Adrenal gland (tissue), 12 donors: ENCODE measurements around the gene FMNL3. TPM values are rescaled to one million over a fixed set of nuclear protein-coding genes. Genes with fewer than 3 reads are reported as not detected.
A peak's percentile ranks its signal among the peaks of the same experiment; 100 is the strongest.
"Not testable (repeated sequence)": the region's sequence is repeated elsewhere in the genome, so short reads cannot be mapped to it uniquely, and the experiment has no call there.

Source experiments
- DNase-seq, 7 donors: peaks; one replicate each; pipeline ENCODE4 v3.0.0-alpha.2; 2019 to 2020
- H3K27ac ChIP-seq, 5 donors: fragments of 200-600 bp; sonication (generic) in 4 of 5; 1 replicate in 3 of 5; 2 replicates in 2 of 5; pipeline versions ENCODE4 v1.5.1 to v1.8.0; 2016 to 2020; ENCODE audit warnings: mild to moderate bottlenecking in 1 of 5
- H3K27me3 ChIP-seq: fragments of 200-600 bp; 2 replicates; pipeline ENCODE4 v1.8.0; 2021
- H3K36me3 ChIP-seq, 2 donors: fragments of 200-600 bp; replicated peaks in 1 of 2; 1 replicate in 1 of 2; 2 replicates in 1 of 2; pipeline versions ENCODE4 v1.5.1 to v1.8.0; 2018 to 2022
- H3K4me1 ChIP-seq, 2 donors: fragments of 200-600 bp; replicated peaks in 1 of 2; 1 replicate in 1 of 2; 2 replicates in 1 of 2; pipeline versions ENCODE4 v1.5.1 to v1.8.0; 2018 to 2021
- H3K4me3 ChIP-seq, 4 donors: fragments of 200-600 bp; sonication (generic) in 3 of 4; one replicate each; pipeline ENCODE4 v1.5.1; 2016 to 2018
- H3K9me3 ChIP-seq, 3 donors: fragments of 200-600 bp; sonication (generic) in 1 of 3; replicated peaks in 1 of 3; 1 replicate in 2 of 3; 2 replicates in 1 of 3; pipeline versions ENCODE4 v1.5.1 to v1.8.0; 2016 to 2021
- POLR2A ChIP-seq, 2 donors: fragments of 450-650 bp; IDR thresholded peaks; one replicate each; pipeline ENCODE4 v1.6.1; 2017; ENCODE audit warnings: antibody characterized with exemption in 2 of 2, mild to moderate bottlenecking in 2 of 2, moderate library complexity in 1 of 2
- WGBS, 4 donors: extraction: QIAGEN DNeasy Blood & Tissue Kit in 2 of 4; methylation state at CpG; one replicate each; pipeline versions ENCODE4 v1.1.5 to v1.1.7; 2013 to 2017; 5-methylcytosine and 5-hydroxymethylcytosine counted together
- intact Hi-C, 2 donors: fragments of 100-400 bp; cut with DNase I; formaldehyde crosslinking; loops; one replicate each; pipeline versions ENCODE4 v1.14.1 to v1.15.0; 2022 to 2023
- polyA plus RNA-seq, 3 donors: library from polyadenylated mRNA; stranded (reverse); fragments of 200-250 nt in 2 of 3; fragments of 350-450 nt in 1 of 3; fragmentation: Illumina TruSeq in 1 of 3; extraction: RNeasy Lipid Tissue Mini Kit (QIAGEN cat#74804) in 1 of 3; gene quantifications; one replicate each; pipeline ENCODE4 v1.2.3, GENCODE V29; 2013 to 2014
- total RNA-seq, 9 donors: library from RNA; depleted of rRNA in 4 of 9; stranded (reverse); fragments of >200 nt in 4 of 9; fragments of 120-200 nt in 1 of 9; fragmentation: NEBNext Ultra II Directional in 1 of 9; extraction: Animal tissue kit (Norgen Biotek cat#: 25700) in 1 of 9; gene quantifications; one replicate each; pipeline versions ENCODE4 v1.1.0 to v1.2.4, GENCODE V29; 2013 to 2023
- TF ChIP-seq, protein P1 (sequence below), 6 experiments: fragments of 450-650 bp in 4 of 6; fragments of 200-600 bp in 2 of 6; sonication (generic) in 1 of 6; IDR thresholded peaks; 1 replicate in 5 of 6; 2 replicates in 1 of 6; pipeline versions ENCODE4 v1.5.1 to v1.8.0; 2016 to 2021; ENCODE audit warnings: antibody characterized with exemption in 6 of 6, mild to moderate bottlenecking in 2 of 6, moderate library complexity in 1 of 6
- donor health status: healthy with polysubstance abuse.
- donor health status: Bipolar disorder and iron deficiency.
- donor health status: DM: yes; HTN: yes; CAD: no.
- donor health status: DM: no; HTN: no; CAD: no.
- donor health status: DM: no; HTN: no; CAD: no.
- donor health status: DM: yes; HTN: yes; CAD: no.

FMNL3 gene
- total and polyA plus RNA-seq, 12 donors = 4.7 to 24.1 (median 15.0) TPM

DNA sequence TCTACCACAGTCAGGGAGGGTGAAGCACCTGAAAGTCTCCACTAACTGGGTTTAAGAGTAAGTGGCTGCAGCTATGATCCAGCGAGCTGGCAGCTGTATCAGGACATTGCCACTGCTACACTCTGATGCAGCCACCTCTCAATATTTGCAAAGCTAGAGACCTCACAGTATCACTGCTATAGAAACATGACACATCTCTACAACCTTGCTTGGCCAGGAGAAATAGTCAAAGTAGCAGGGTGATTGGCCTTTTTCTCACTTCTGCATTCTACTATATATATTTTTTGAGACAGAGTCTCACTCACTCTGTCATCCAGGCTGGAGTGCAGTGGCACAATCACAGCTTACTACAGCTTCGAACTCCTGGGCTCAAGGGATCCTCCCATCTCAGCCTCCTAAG is 9.3 kb upstream of the FMNL3 start:
- Histone ChIP-seq H3K4me1 (peaks cover 0 to 5% of the 10 kb centered on the region in 2 donors), H3K36me3 (no peaks in the 10 kb centered on the region), H3K27ac (no peak overlapping the region), H3K27me3 (peaks cover 6% of the 10 kb centered on the region), H3K4me3 (no peak overlapping the region), H3K9me3 (no peaks in the 10 kb centered on the region)
- no peak for DNase-seq
- 63 to 78% (median 68%) methylated on average over 2 of the region's 2 CpGs for WGBS, 4 donors
- intact Hi-C loops = no loop called here
- no peak for TF ChIP-seq POLR2A (IDR thresholded peaks at IDR 0.05)
- TF ChIP-seq, protein P1, sequence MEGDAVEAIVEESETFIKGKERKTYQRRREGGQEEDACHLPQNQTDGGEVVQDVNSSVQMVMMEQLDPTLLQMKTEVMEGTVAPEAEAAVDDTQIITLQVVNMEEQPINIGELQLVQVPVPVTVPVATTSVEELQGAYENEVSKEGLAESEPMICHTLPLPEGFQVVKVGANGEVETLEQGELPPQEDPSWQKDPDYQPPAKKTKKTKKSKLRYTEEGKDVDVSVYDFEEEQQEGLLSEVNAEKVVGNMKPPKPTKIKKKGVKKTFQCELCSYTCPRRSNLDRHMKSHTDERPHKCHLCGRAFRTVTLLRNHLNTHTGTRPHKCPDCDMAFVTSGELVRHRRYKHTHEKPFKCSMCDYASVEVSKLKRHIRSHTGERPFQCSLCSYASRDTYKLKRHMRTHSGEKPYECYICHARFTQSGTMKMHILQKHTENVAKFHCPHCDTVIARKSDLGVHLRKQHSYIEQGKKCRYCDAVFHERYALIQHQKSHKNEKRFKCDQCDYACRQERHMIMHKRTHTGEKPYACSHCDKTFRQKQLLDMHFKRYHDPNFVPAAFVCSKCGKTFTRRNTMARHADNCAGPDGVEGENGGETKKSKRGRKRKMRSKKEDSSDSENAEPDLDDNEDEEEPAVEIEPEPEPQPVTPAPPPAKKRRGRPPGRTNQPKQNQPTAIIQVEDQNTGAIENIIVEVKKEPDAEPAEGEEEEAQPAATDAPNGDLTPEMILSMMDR (IDR thresholded peaks at IDR 0.05) = no peak

DNA sequence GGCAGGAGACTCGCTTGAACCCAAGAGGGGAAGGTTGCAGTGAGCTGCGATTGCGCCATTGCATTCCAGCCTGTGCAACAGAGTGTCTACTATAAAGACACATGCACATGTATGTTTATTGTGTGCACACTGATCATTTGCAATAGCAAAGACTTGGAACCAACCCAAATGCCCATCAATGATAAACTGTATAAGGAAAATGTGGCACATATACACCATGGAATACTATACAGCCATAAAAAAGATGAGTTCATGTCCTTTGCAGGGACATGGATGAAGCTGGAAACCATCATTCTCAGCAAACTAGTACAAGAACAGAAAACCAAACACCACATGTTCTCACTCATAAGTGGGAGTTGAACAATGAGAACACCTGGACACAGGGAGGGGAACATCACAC is 6.7 kb upstream of the FMNL3 start:
- 92 to 100% (median 97%) methylated on average over 2 to 3 of the region's 3 CpGs for WGBS, 4 donors
- H3K27ac ChIP-seq, DNase-seq, H3K4me1 ChIP-seq, H3K4me3 ChIP-seq, intact Hi-C loops, H3K27me3 ChIP-seq, H3K36me3 ChIP-seq, H3K9me3 ChIP-seq: not testable (repeated sequence)

DNA sequence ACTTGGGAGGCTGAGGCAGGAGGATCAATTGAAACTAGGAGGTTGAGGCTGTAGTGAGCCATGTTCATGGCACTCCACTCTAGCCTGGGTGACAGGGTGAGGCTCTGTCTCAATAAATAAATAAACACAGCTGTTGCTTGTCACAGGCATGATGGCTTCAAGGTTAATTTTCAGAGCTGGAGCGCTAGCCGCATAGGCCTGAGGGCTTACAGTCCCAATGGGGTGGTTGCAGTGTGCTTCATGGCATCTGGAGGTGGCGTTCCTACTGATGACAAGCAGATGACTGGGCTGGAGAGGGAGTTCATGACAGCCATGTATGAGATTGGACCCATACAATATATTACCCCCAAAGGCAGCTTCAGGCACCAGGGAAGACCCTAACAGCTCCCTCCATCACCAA is 1.6 kb upstream of the FMNL3 start:
- intact Hi-C loops = loop anchor here in 1 of 2 donors (2.0 kb wide), 1 partner anchor 64 kb away; no protein-coding TSS in a partner anchor
- H3K4me1 ChIP-seq = peaks cover 0 to 18% of the 10 kb centered on the region in 2 donors
- WGBS, 4 donors = 69 to 88% (median 83%) methylated on average over 3 of the region's 3 CpGs
- DNase-seq = no peak
- no peaks in the 10 kb centered on the region for H3K9me3 ChIP-seq
- TF ChIP-seq, protein P1 (IDR thresholded peaks at IDR 0.05) = no peak
- TF ChIP-seq POLR2A (IDR thresholded peaks at IDR 0.05) = no peak
- no peaks in the 10 kb centered on the region for H3K27me3 ChIP-seq
- no peak overlapping the region for H3K4me3 ChIP-seq
- no peak overlapping the region for H3K27ac ChIP-seq
- H3K36me3 ChIP-seq = no peaks in the 10 kb centered on the region

DNA sequence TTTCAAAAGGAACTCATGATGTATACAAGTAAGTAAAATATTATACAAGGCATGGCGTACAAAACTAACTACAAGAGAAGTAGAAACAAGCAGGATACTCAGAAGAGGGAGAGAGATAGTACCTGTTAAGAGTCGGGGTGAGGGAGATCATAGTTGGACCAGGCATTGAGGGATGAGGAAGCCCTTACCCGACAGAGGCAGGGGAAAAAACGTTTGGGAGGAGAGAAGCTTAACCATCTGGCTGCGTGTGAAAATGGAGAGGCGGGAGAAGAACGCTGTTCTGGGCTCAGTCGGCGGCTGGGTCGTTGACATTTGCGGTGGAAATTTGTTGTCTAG is 575 bp upstream of the FMNL3 start:
- no peak for DNase-seq
- H3K36me3 ChIP-seq = no peaks in the 10 kb centered on the region
- H3K4me1 ChIP-seq = peaks cover 0 to 28% of the 10 kb centered on the region in 2 donors
- H3K4me3 ChIP-seq = no peak overlapping the region
- no peaks in the 10 kb centered on the region for H3K27me3 ChIP-seq
- WGBS, 4 donors = 39 to 45% (median 42%) methylated on average over 11 of the region's 11 CpGs
- intact Hi-C loops = loop anchor here (2.0 kb wide), 1 partner anchor 63 kb away; no protein-coding TSS in a partner anchor
- TF ChIP-seq, protein P1 (IDR thresholded peaks at IDR 0.05) = peak in 1 of 6 experiments; percentile 41
- TF ChIP-seq POLR2A (IDR thresholded peaks at IDR 0.05) = no peak
- no peak overlapping the region for H3K27ac ChIP-seq
- no peaks in the 10 kb centered on the region for H3K9me3 ChIP-seq
